H9 (cell line): ENCODE measurements around the gene MRTFA. TPM values are rescaled to one million over a fixed set of nuclear protein-coding genes. Genes with fewer than 3 reads are reported as not detected.
A peak's percentile ranks its signal among the peaks of the same experiment; 100 is the strongest.

Source experiments
- DNase-seq: peaks from one replicate; pipeline ENCODE4 v3.0.0-alpha.2; 2017
- H2AFZ ChIP-seq: one replicate; pipeline ENCODE4 v1.6.1; 2013; ENCODE audit warnings: mild to moderate bottlenecking, low read length, control low read depth, moderate library complexity
- H2AK5ac ChIP-seq: 2 replicates; pipeline ENCODE4 v1.6.1; 2013; ENCODE audit warnings: low read length, control low read depth, mixed read lengths; ENCODE audit not compliant: insufficient read length
- H2BK120ac ChIP-seq: one replicate; pipeline ENCODE4 v1.6.1; 2013; ENCODE audit warnings: low read depth, mild to moderate bottlenecking, low read length, control low read depth, inconsistent platforms; ENCODE audit not compliant: poor library complexity, severe bottlenecking
- H2BK12ac ChIP-seq: 2 replicates; pipeline ENCODE4 v1.6.1; 2013; ENCODE audit warnings: low read length, control low read depth, mixed read lengths, low read depth; ENCODE audit not compliant: insufficient read length
- H2BK15ac ChIP-seq: 2 replicates; pipeline ENCODE4 v1.6.1; 2013; ENCODE audit warnings: low read depth, low read length, control low read depth
- H2BK20ac ChIP-seq: one replicate; pipeline ENCODE4 v1.6.1; 2013; ENCODE audit warnings: low read depth, mild to moderate bottlenecking, low read length, control low read depth, inconsistent platforms; ENCODE audit not compliant: poor library complexity, severe bottlenecking
- H2BK5ac ChIP-seq: 2 replicates; pipeline ENCODE4 v1.6.1; 2013; ENCODE audit warnings: low read length, control low read depth, mixed read lengths; ENCODE audit not compliant: insufficient read length
- H3K14ac ChIP-seq: 2 replicates; pipeline ENCODE4 v1.6.1; 2013; ENCODE audit warnings: low read length, control low read depth; ENCODE audit not compliant: insufficient read depth
- H3K18ac ChIP-seq: 2 replicates; pipeline ENCODE4 v1.6.1; 2013; ENCODE audit warnings: low read depth, mild to moderate bottlenecking, mixed read lengths, low read length, control low read depth; ENCODE audit not compliant: insufficient read length
- H3K23ac ChIP-seq: 2 replicates; pipeline ENCODE4 v1.6.1; 2013; ENCODE audit warnings: low read length, control low read depth, mixed read lengths, low read depth; ENCODE audit not compliant: insufficient read length
- H3K23me2 ChIP-seq: 2 replicates; pipeline ENCODE4 v1.6.1; 2013; ENCODE audit warnings: low read depth, mild to moderate bottlenecking, mixed read lengths, low read length, control low read depth; ENCODE audit not compliant: insufficient read length, poor library complexity, severe bottlenecking
- H3K27ac ChIP-seq: 2 replicates; pipeline ENCODE4 v1.5.1; 2013; ENCODE audit warnings: low read length, control low read depth, mixed read lengths, low read depth; ENCODE audit not compliant: insufficient read length
- H3K27me3 ChIP-seq: 2 replicates; pipeline ENCODE4 v1.6.1; 2013; ENCODE audit warnings: low read length, control low read depth, inconsistent platforms; ENCODE audit not compliant: insufficient read depth
- H3K4ac ChIP-seq: 2 replicates; pipeline ENCODE4 v1.6.1; 2013; ENCODE audit warnings: low read depth, mild to moderate bottlenecking, control low read depth, inconsistent platforms, low read length, moderate library complexity
- H3K4me1 ChIP-seq: 2 replicates; pipeline ENCODE4 v1.6.1; 2013; ENCODE audit warnings: low read length, control low read depth, inconsistent platforms; ENCODE audit not compliant: insufficient read depth
- H3K4me2 ChIP-seq: 2 replicates; pipeline ENCODE4 v1.6.1; 2013; ENCODE audit warnings: low read length, control low read depth, mixed read lengths; ENCODE audit not compliant: insufficient read length, insufficient read depth
- H3K56ac ChIP-seq: 2 replicates; pipeline ENCODE4 v1.6.1; 2013; ENCODE audit warnings: low read depth, mild to moderate bottlenecking, mixed read lengths, low read length, control low read depth; ENCODE audit not compliant: insufficient read length
- H3K79me1 ChIP-seq: 2 replicates; pipeline ENCODE4 v1.6.1; 2013; ENCODE audit warnings: low read depth, mild to moderate bottlenecking, moderate library complexity, low read length, control low read depth, inconsistent platforms; ENCODE audit not compliant: insufficient read depth, poor library complexity, severe bottlenecking
- H3K79me2 ChIP-seq: 2 replicates; pipeline ENCODE4 v1.6.1; 2013; ENCODE audit warnings: low read length, control low read depth, inconsistent platforms; ENCODE audit not compliant: insufficient read depth
- H3K9ac ChIP-seq: 2 replicates; pipeline ENCODE4 v1.6.1; 2013; ENCODE audit warnings: low read length, control low read depth, mixed read lengths; ENCODE audit not compliant: insufficient read length; ENCODE audit errors: extremely low read depth
- H3K9me3 ChIP-seq: one replicate; pipeline ENCODE4 v1.6.1; 2013; ENCODE audit warnings: low read depth, low read length, inconsistent platforms; ENCODE audit not compliant: control insufficient read depth
- H3T11ph ChIP-seq: one replicate; pipeline ENCODE4 v1.6.1; 2013; ENCODE audit warnings: mild to moderate bottlenecking, low read length, control low read depth, inconsistent platforms
- H4K20me1 ChIP-seq: one replicate; pipeline ENCODE4 v1.6.1; 2013; ENCODE audit not compliant: control insufficient read depth, insufficient read length, insufficient read depth
- H4K5ac ChIP-seq: 2 replicates; pipeline ENCODE4 v1.6.1; 2013; ENCODE audit warnings: low read depth, mild to moderate bottlenecking, mixed read lengths, low read length, control low read depth; ENCODE audit not compliant: insufficient read length
- H4K8ac ChIP-seq: replicated peaks from 2 replicates; pipeline ENCODE4 v1.6.1; 2013; ENCODE audit warnings: low read length, control low read depth, mixed read lengths, low read depth; ENCODE audit not compliant: insufficient read length
- H4K91ac ChIP-seq: 2 replicates; pipeline ENCODE4 v1.6.1; 2013; ENCODE audit warnings: low read depth, mild to moderate bottlenecking, moderate library complexity, mixed read lengths, low read length, control low read depth; ENCODE audit not compliant: insufficient read length
- H3K27ac Mint-ChIP-seq, 3 experiments: 2 replicates in 2 of 3; 3 replicates in 1 of 3; pipeline ENCODE4 v1.8.0; 2020 to 2021; ENCODE audit warnings: mixed read lengths in 3 of 3, mild to moderate bottlenecking in 1 of 3, moderate library complexity in 1 of 3
- H3K27me3 Mint-ChIP-seq: 2 replicates; pipeline ENCODE4 v1.8.0; 2021; ENCODE audit warnings: low read depth, mild to moderate bottlenecking, moderate library complexity, mixed read lengths
- H3K36me3 Mint-ChIP-seq, 3 experiments: 2 replicates in 2 of 3; 3 replicates in 1 of 3; pipeline ENCODE4 v1.8.0; 2020 to 2021; ENCODE audit warnings: low read depth in 3 of 3, mixed read lengths in 3 of 3; ENCODE audit not compliant: insufficient read depth in 1 of 3
- H3K4me1 Mint-ChIP-seq, 2 experiments: 2 replicates each; pipeline ENCODE4 v1.8.0; 2020; ENCODE audit warnings: mixed read lengths in 2 of 2
- H3K4me3 Mint-ChIP-seq, 2 experiments: 2 replicates in 1 of 2; 3 replicates in 1 of 2; pipeline ENCODE4 v1.8.0; 2020 to 2021; ENCODE audit warnings: mild to moderate bottlenecking in 2 of 2, mixed read lengths in 2 of 2, moderate library complexity in 1 of 2
- H3K9me3 Mint-ChIP-seq, 2 experiments: 2 replicates in 1 of 2; 3 replicates in 1 of 2; pipeline ENCODE4 v1.8.0; 2020; ENCODE audit warnings: mild to moderate bottlenecking in 2 of 2, mixed read lengths in 2 of 2, moderate library complexity in 1 of 2
- CTCF ChIP-seq: fragments of 200-600 bp; sonication (generic); conservative IDR thresholded peaks from 3 replicates; pipeline ENCODE4 v1.8.0; 2021; ENCODE audit warnings: antibody characterized with exemption, mild to moderate bottlenecking
- WGBS: extraction: QIAGEN DNeasy Blood & Tissue Kit; methylation state at CpG from one replicate; pipeline ENCODE4 v1.1.7; 2013; ENCODE audit warnings: missing lambda C conversion rate, low lambda C conversion rate, mixed read lengths; ENCODE audit not compliant: insufficient read length; ENCODE audit errors: extremely low coverage; 5-methylcytosine and 5-hydroxymethylcytosine counted together
- total RNA-seq: library from RNA; stranded (reverse); gene quantifications from 2 replicates; pipeline ENCODE4 v1.2.1, GENCODE V29; 2021

MRTFA gene
- total RNA-seq, 1 experiment from 2014 or later = 38.1 TPM

GRCh38 chr22:40684728-40685127 lies 48.2 kb upstream of the MRTFA start:
- Histone ChIP-seq H2BK12ac (no peak overlapping the region), H2AK5ac (no peak overlapping the region), H3K23ac (no peak overlapping the region), H2BK20ac (no peak overlapping the region), H3K79me1 (no peaks in the 10 kb centered on the region), H3K27me3 (no peaks in the 10 kb centered on the region), H3K4me2 (peak overlapping the region; percentile 82), H2BK5ac (no peak overlapping the region), H3T11ph (no peak overlapping the region), H3K4ac (no peak overlapping the region), H4K8ac (no peak overlapping the region), H3K56ac (no peak overlapping the region), H3K79me2 (no peaks in the 10 kb centered on the region), H3K18ac (peak overlapping the region; percentile 42), H2BK15ac (no peak overlapping the region), H3K27ac (peak overlapping the region; percentile 15), H3K14ac (peak overlapping the region; percentile 39; the same call in 1 of the 2 replicates), H3K9ac (peak overlapping the region; percentile 14), H4K5ac (no peak overlapping the region), H3K23me2 (peaks cover 7% of the 10 kb centered on the region), H2AFZ (no peak overlapping the region), H4K91ac (no peak overlapping the region), H3K4me1 (peaks cover 9% of the 10 kb centered on the region), H3K9me3 (no peaks in the 10 kb centered on the region), H4K20me1 (no peaks in the 10 kb centered on the region), H2BK120ac (no peak overlapping the region)
- peak; percentile 92 for DNase-seq
- peaks cover 4% of the 10 kb centered on the region; the same call in 1 of the 2 replicates for H3K27me3 Mint-ChIP-seq
- H3K4me3 Mint-ChIP-seq = peak overlapping the region; percentile 61 to 72
- no peaks in the 10 kb centered on the region for H3K9me3 Mint-ChIP-seq
- no CpG with 5 or more reads among the region's 9 CpGs for WGBS
- H3K4me1 Mint-ChIP-seq = peaks cover 58 to 60% of the 10 kb centered on the region in 2 experiments
- H3K36me3 Mint-ChIP-seq = peaks cover 0 to 10% (median 6%) of the 10 kb centered on the region in 3 experiments; a peak in 4 of 7 replicates
- TF ChIP-seq CTCF = no peak
- H3K27ac Mint-ChIP-seq = peak overlapping the region; percentile 9 to 96 (median 74); a peak in 5 of 7 replicates
